K562 (cell line): ENCODE results near the gene ICE2. TPM values are rescaled to one million over a fixed set of nuclear protein-coding genes. Genes with fewer than 3 reads are reported as not detected.

Experiments
- ATAC-seq: fragments of 200-7000 bp; cut with Tn5 transposase; 3 replicates; pipeline ENCODE4 v1.9.1; 2020; ENCODE audit warnings: moderate library complexity
- BruUV-seq: library from RNA; stranded (reverse); fragments of 400-500 nt; replicated peaks from 2 replicates; lab custom pipeline; 2021; lab: Mats Ljungman, UMichigan
- CTCF ChIA-PET: fragments of 300-600 bp; formaldehyde crosslinking; extraction: SDS; loops from one replicate; lab custom pipeline; 2021; ENCODE audit warnings: low intra/inter-chr PET ratio; lab: Yijun Ruan, JAX
- POLR2A ChIA-PET: fragments of 300-600, 350-650 bp; sonication (Branson Sonifier 250); formaldehyde crosslinking; extraction: SDS; loops from one replicate; lab custom pipeline; 2021; ENCODE audit warnings: antibody characterized with exemption, inconsistent platforms; lab: Yijun Ruan, JAX
- DNase-seq, 4 experiments: peaks; one replicate each; pipeline versions ENCODE4 v3.0.0 to v3.0.0-alpha.2; 2011 to 2018; ENCODE audit warnings: low spot score in 3 of 4, mixed read lengths in 3 of 4; ENCODE audit errors: extremely low read depth in 1 of 4
- FAIRE-seq: peaks from 2 replicates; lab custom pipeline; 2011; peaks lifted over from hg19 to GRCh38; lab: Jason Lieb, UNC
- H2AFZ ChIP-seq: 2 replicates; pipeline ENCODE4 v1.6.0; 2011; ENCODE audit warnings: low read depth, low read length, control low read depth, inconsistent platforms
- H3K27ac ChIP-seq: fragments of 200-600 bp; 3 replicates; pipeline ENCODE4 v1.8.0; 2011; ENCODE audit warnings: low read depth, mild to moderate bottlenecking, control low read depth, inconsistent platforms, low read length, moderate library complexity, mixed read lengths; ENCODE audit errors: extremely low read depth
- H3K27me3 ChIP-seq, 2 experiments: fragments of 300-600 bp in 1 of 2; 2 replicates in 1 of 2; 3 replicates in 1 of 2; pipeline versions ENCODE4 v1.6.0 to v1.8.0; 2011; ENCODE audit warnings: inconsistent platforms in 2 of 2, low read length in 2 of 2, mild to moderate bottlenecking in 1 of 2, mixed read lengths in 1 of 2, moderate library complexity in 1 of 2; ENCODE audit not compliant: control insufficient read depth in 2 of 2, insufficient read depth in 2 of 2
- H3K36me3 ChIP-seq: fragments of 300-600 bp; 3 replicates; pipeline ENCODE4 v1.8.0; 2011; ENCODE audit warnings: mild to moderate bottlenecking, low read length, inconsistent platforms; ENCODE audit not compliant: control insufficient read depth, insufficient read depth
- H3K4me1 ChIP-seq, 2 experiments: fragments of 200-600 bp in 1 of 2; replicated peaks in 1 of 2; 2 replicates in 1 of 2; 3 replicates in 1 of 2; pipeline versions ENCODE4 v1.5.1 to v1.8.0; 2011; ENCODE audit warnings: inconsistent platforms in 2 of 2, low read length in 2 of 2, mild to moderate bottlenecking in 1 of 2, mixed read lengths in 1 of 2, moderate library complexity in 1 of 2; ENCODE audit not compliant: control insufficient read depth in 2 of 2, insufficient read depth in 2 of 2
- H3K4me2 ChIP-seq: 2 replicates; pipeline ENCODE4 v1.6.1; 2011; ENCODE audit warnings: low read length, control low read depth, inconsistent platforms, mixed read lengths; ENCODE audit not compliant: insufficient read depth
- H3K4me3 ChIP-seq: fragments of 200-600 bp; sonication (generic), shearing (Covaris generic); 2 replicates; pipeline ENCODE4 v1.5.1; 2016; ENCODE audit warnings: control low read depth, inconsistent platforms
- H3K79me2 ChIP-seq: fragments of 200-600 bp; 3 replicates; pipeline ENCODE4 v1.8.0; 2011; ENCODE audit warnings: low read length, inconsistent platforms; ENCODE audit not compliant: control insufficient read depth, insufficient read depth
- H3K9ac ChIP-seq, 2 experiments: 2 replicates each; pipeline versions ENCODE4 v1.6.0 to v1.6.1; 2011; ENCODE audit warnings: low read depth in 2 of 2, low read length in 2 of 2, control low read depth in 1 of 2, inconsistent platforms in 1 of 2, mild to moderate bottlenecking in 1 of 2, mixed read lengths in 1 of 2; ENCODE audit not compliant: insufficient read depth in 1 of 2
- H3K9me1 ChIP-seq: one replicate; pipeline ENCODE4 v1.6.0; 2011; ENCODE audit warnings: inconsistent platforms, mild to moderate bottlenecking, low read length, moderate library complexity; ENCODE audit not compliant: control insufficient read depth, insufficient read depth
- H3K9me3 ChIP-seq: replicated peaks from 2 replicates; pipeline ENCODE4 v1.5.1; 2011; ENCODE audit warnings: low read depth, low read length, inconsistent platforms; ENCODE audit not compliant: control insufficient read depth, insufficient read depth
- H4K20me1 ChIP-seq: replicated peaks from 2 replicates; pipeline ENCODE4 v1.6.1; 2011; ENCODE audit warnings: low read length, inconsistent platforms, mixed read lengths; ENCODE audit not compliant: control insufficient read depth, insufficient read depth
- E4F1 ChIP-seq: fragments of 250-450 bp; sonication (Bioruptor Pico); IDR thresholded peaks from 2 replicates; pipeline ENCODE4 v1.5.0; 2021; ENCODE audit warnings: mild to moderate bottlenecking, borderline replicate concordance
- KAT2B ChIP-seq: IDR thresholded peaks from one replicate; pipeline ENCODE4 v1.6.1; 2012; ENCODE audit warnings: low read depth, mild to moderate bottlenecking, control low read depth, inconsistent platforms, low read length, moderate library complexity
- PHB ChIP-seq: fragments of 250-450 bp; sonication (Bioruptor Pico); IDR thresholded peaks from 2 replicates; pipeline ENCODE4 v1.5.0; 2021
- RBM17 ChIP-seq: fragments of 200-400 bp; formaldehyde crosslinking; IDR thresholded peaks from 2 replicates; pipeline ENCODE4 v1.6.1; 2017; ENCODE audit warnings: low read depth, mild to moderate bottlenecking, low read length, borderline replicate concordance
- STAT6 ChIP-seq: sonication (generic); formaldehyde crosslinking; IDR thresholded peaks from 2 replicates; pipeline ENCODE4 v1.8.1; 2023; ENCODE audit warnings: mild to moderate bottlenecking, missing genetic modification reagents
- TAF9B ChIP-seq: fragments of 450-650 bp; IDR thresholded peaks from 2 replicates; pipeline ENCODE4 v1.6.1; 2018; ENCODE audit warnings: mild to moderate bottlenecking; ENCODE audit not compliant: partially characterized antibody
- WGBS: fragments of 100-300 bp; shearing (Covaris generic); methylation state at CpG from one replicate; pipeline ENCODE4 v1.1.6; 2016; ENCODE audit warnings: low coverage, mixed read lengths; ENCODE audit not compliant: insufficient coverage; ENCODE audit errors: missing lambda C conversion rate; 5-methylcytosine and 5-hydroxymethylcytosine counted together
- in situ Hi-C: fragments of 300-500 bp; cut with MboI; formaldehyde crosslinking; loops from 4 replicates; pipeline ENCODE4 v1.15.0; 2018; ENCODE audit warnings: inconsistent platforms, mixed read lengths
- intact Hi-C: fragments of 100-400 bp; cut with micrococcal nuclease; formaldehyde crosslinking; loops from 2 replicates; pipeline ENCODE4 v1.14.2; 2022
- polyA plus RNA-seq, 8 experiments: library from polyadenylated mRNA; depleted of rRNA in 4 of 8; stranded (reverse) in 5 of 8; unstranded in 3 of 8; fragments of >200 nt; fragmentation: Nextera tagmentation in 2 of 8; fragmentation: Illumina TruSeq in 1 of 8; extraction: Ambion mirVana in 2 of 8; extraction: Trizol in 1 of 8; gene quantifications; 2 replicates each; pipeline versions ENCODE4 v1.2.1 to v1.2.3, GENCODE V29; 2011 to 2014; ENCODE audit warnings: inconsistent platforms in 1 of 8, missing spikeins in 1 of 8
- total RNA-seq, 7 experiments: library from RNA; depleted of rRNA in 6 of 7; stranded (reverse); fragments of >200 nt in 6 of 7; fragmentation: Illumina TruSeq in 2 of 7; extraction: Trizol in 2 of 7; gene quantifications; 2 replicates each; pipeline versions ENCODE4 v1.2.1 to v1.2.3, GENCODE V29; 2011 to 2021; ENCODE audit warnings: low replicate concordance in 1 of 7

The ICE2 gene
- total and polyA plus RNA-seq, 9 of the 15 experiments (the other 6 are each of a cell fraction or from before 2014, with no cell fraction given) = 21.8 to 87.9 (median 58.1) TPM

GRCh38 chr15:60421544-60421943, 57.4 kb downstream of the ICE2 start:
- POLR2A ChIA-PET = interaction anchor here (1.0 kb wide), 1 partner anchor 9 kb away, joined by 3 read pairs; no protein-coding TSS in a partner anchor

More at GRCh38 chr15:60421544-60421943, 57.4 kb downstream of the ICE2 start:
- H3K27me3 ChIP-seq = no peaks in the 10 kb centered on the region
- no TSS peak for BruUV-seq
- H3K9me1 ChIP-seq = no peaks in the 10 kb centered on the region
- WGBS = 92% methylated on average over 1 of the region's 1 CpG
- H2AFZ ChIP-seq = no peak overlapping the region
- H3K9ac ChIP-seq = no peak overlapping the region
- CTCF ChIA-PET = no interaction called here
- H3K79me2 ChIP-seq = no peaks in the 10 kb centered on the region
- no peak for FAIRE-seq
- in situ Hi-C loops (no loop called here), intact Hi-C loops (no loop called here)
- no peak overlapping the region for H3K27ac ChIP-seq
- TF ChIP-seq RBM17 (no peak), KAT2B (no peak), TAF9B (no peak), PHB (no peak), STAT6 (no peak), E4F1 (CRISPR knock-in tag) (no peak)
- no peaks in the 10 kb centered on the region for H3K9me3 ChIP-seq
- H3K36me3 ChIP-seq = peaks cover 31% of the 10 kb centered on the region; the same call in 2 of the 3 replicates
- H3K4me2 ChIP-seq = no peak overlapping the region
- peaks cover 12 to 32% of the 10 kb centered on the region in 2 experiments; a peak in 4 of 5 replicates for H3K4me1 ChIP-seq
- DNase-seq = no peak
- H4K20me1 ChIP-seq = no peaks in the 10 kb centered on the region
- no peak overlapping the region for H3K4me3 ChIP-seq
- ATAC-seq = no peak
